SIG-M5 (cell line): ENCODE measurements around the gene PNPLA7.

Experiments used
- DNase-seq: peaks from one replicate; lab custom pipeline; 2025; lab: John Stamatoyannopoulos, UW

The PNPLA7 gene

GRCh38 chr9:137434498-137435380 is 115.5 kb downstream of the PNPLA7 start:
- no peak for DNase-seq

- no peak for DNase-seq
Observed at GRCh38 chr9:137433916-137434431, 116.2 kb downstream of the PNPLA7 start.

- DNase-seq = no peak
Observed at GRCh38 chr9:137433349-137433915, 116.8 kb downstream of the PNPLA7 start.

- DNase-seq = no peak
Observed at GRCh38 chr9:137432687-137433348, 117.4 kb downstream of the PNPLA7 start.

- DNase-seq = no peak
Observed at GRCh38 chr9:137431416-137431931, 118.7 kb downstream of the PNPLA7 start.

GRCh38 chr9:137430723-137431415 is 119.3 kb downstream of the PNPLA7 start:
- no peak for DNase-seq

GRCh38 chr9:137429974-137430722 is 120.1 kb downstream of the PNPLA7 start:
- no peak for DNase-seq

GRCh38 chr9:137429546-137429890 is 120.7 kb downstream of the PNPLA7 start:
- no peak for DNase-seq

GRCh38 chr9:137428841-137429545 is 121.2 kb downstream of the PNPLA7 start:
- DNase-seq = no peak

GRCh38 chr9:137428311-137428630 is 121.9 kb downstream of the PNPLA7 start:
- no peak for DNase-seq

- DNase-seq = no peak
Observed at GRCh38 chr9:137427454-137428310, 122.5 kb downstream of the PNPLA7 start.

- no peak for DNase-seq
Observed at GRCh38 chr9:137426018-137426681, 124.1 kb downstream of the PNPLA7 start.

GRCh38 chr9:137423514-137424291 is 126.5 kb downstream of the PNPLA7 start:
- DNase-seq = no peak

- DNase-seq = no peak
Observed at GRCh38 chr9:137422604-137423513, 127.3 kb downstream of the PNPLA7 start, which contains the start of the genes EXD3 and NOXA1. Gene EXD3, minus strand, starts transcription at chr9:137423162. Its CDS starts 27,805 bp downstream, at chr9:137395357. Gene NOXA1, plus strand, starts transcription at chr9:137423393. Its CDS starts 137 bp downstream, at chr9:137423530.

GRCh38 chr9:137421838-137422603 is 128.2 kb downstream of the PNPLA7 start:
- no peak for DNase-seq
